Naive thymus-derived CD8-positive, alpha-beta T cell (primary cell): ENCODE data around the gene MAPK13. TPM values are rescaled to one million over a fixed set of nuclear protein-coding genes. Genes with fewer than 3 reads are reported as not detected.
A peak's percentile ranks its signal among the peaks of the same experiment; 100 is the strongest.

Experiments used
- ATAC-seq, 2 donors: fragments of 150-1000 bp; cut with Tn5 transposase in 1 of 2; sonication (Bioruptor Pico), chemical (Tn5 transposase) in 1 of 2; 1 replicate in 1 of 2; 2 replicates in 1 of 2; pipeline ENCODE4 v1.10.0; 2021; ENCODE audit warnings: mild to moderate bottlenecking in 2 of 2, moderate library complexity in 2 of 2
- POLR2A ChIA-PET: fragments of 350-600 bp; sonication (Branson Sonifier 250); formaldehyde crosslinking; loops from one replicate; lab custom pipeline; 2021; ENCODE audit warnings: antibody characterized with exemption; lab: Charles Lee
- DNase-seq, 10 donors: peaks; one replicate each; pipeline versions ENCODE4 v3.0.0 to v3.0.0-alpha.2; 2020 to 2022
- H3K27ac Mint-ChIP-seq, 10 donors: one replicate each; pipeline ENCODE4 v1.8.0; 2020 to 2022; ENCODE audit warnings: mild to moderate bottlenecking in 10 of 10, mixed read lengths in 10 of 10, moderate library complexity in 4 of 10, inconsistent platforms in 1 of 10
- H3K27me3 Mint-ChIP-seq, 5 donors: one replicate each; pipeline ENCODE4 v1.8.0; 2021 to 2022; ENCODE audit warnings: mixed read lengths in 5 of 5
- H3K36me3 Mint-ChIP-seq, 3 donors: one replicate each; pipeline ENCODE4 v1.8.0; 2020 to 2022; ENCODE audit warnings: mixed read lengths in 3 of 3, mild to moderate bottlenecking in 2 of 3, inconsistent platforms in 1 of 3
- H3K4me1 Mint-ChIP-seq, 4 donors: one replicate each; pipeline ENCODE4 v1.8.0; 2021 to 2022; ENCODE audit warnings: mixed read lengths in 4 of 4
- H3K4me3 Mint-ChIP-seq, 10 donors: one replicate each; pipeline ENCODE4 v1.8.0; 2020 to 2022; ENCODE audit warnings: mild to moderate bottlenecking in 10 of 10, mixed read lengths in 10 of 10, moderate library complexity in 6 of 10, inconsistent platforms in 1 of 10
- H3K9me3 Mint-ChIP-seq, 9 donors: one replicate each; pipeline ENCODE4 v1.8.0; 2020 to 2022; ENCODE audit warnings: mixed read lengths in 9 of 9, mild to moderate bottlenecking in 3 of 9, inconsistent platforms in 1 of 9, moderate library complexity in 1 of 9
- polyA plus RNA-seq, 3 donors: library from polyadenylated mRNA; unstranded; fragments of 300-500 nt; fragmentation: Illumina TruSeq; gene quantifications; one replicate each; pipeline ENCODE4 v1.2.3, GENCODE V29; 2021
- total RNA-seq, 8 experiments: library from RNA in 2 of 8; stranded (reverse) in 2 of 8; gene quantifications; one replicate each; pipeline ENCODE4 v1.2.3 and lab custom pipeline; 2021 to 2026

The MAPK13 gene
- total and polyA plus RNA-seq, 5 experiments from 2014 or later, result 35.2 to 41.8 (median 37.1) TPM

DNA sequence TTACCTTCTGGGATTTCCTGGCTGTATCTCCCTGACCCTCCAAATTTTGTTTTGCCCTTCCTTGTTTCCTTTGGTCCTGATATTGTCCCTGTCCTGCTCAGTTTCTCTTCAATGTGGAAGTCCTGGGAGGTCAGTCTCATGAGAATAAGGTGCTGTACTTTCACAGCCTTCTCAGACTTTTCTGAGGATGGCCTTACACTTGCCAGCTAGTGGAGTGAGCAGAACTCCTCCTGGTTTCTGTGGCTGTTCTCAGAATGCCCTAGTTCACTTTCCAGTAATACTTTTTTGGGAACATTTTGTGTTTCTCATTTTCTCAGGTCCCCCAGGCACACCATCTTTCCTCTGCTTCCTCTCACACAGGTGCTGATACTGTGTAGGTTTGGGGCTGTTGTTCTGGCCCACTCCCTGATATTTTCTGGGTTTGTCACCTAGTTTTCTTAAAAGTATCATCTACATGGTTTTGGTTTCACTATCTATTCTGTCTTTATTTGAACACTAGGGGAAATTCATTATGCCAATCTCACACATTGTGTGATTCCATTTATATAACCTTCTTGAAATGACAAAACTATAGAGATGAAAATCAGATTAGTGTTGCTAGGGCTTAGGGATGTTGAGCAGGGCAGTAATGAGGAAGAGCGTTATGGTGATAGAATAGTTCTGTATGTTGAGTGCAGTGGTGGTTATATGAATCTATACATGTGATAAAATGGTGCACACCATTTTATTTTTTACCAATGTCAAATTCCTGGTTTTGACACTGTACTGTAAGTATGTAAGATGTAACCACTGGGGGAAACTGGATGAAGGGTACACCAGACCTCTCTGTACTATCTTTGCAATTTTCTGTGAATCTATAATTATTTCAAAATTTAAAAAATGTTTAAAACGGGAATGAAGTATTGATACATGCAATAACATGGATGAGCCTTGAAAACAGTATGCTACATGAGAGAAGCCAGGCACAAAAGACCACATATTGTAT is 39.0 kb downstream of the MAPK13 start:
- POLR2A ChIA-PET, result no interaction called here
- Mint-ChIP-seq H3K9me3 (peaks cover 0 to 2% (median 0%) of the 10 kb centered on the region in 9 donors), H3K4me3 (peak overlapping the region in 1 of 10 donors; percentile 15), H3K27ac (peak overlapping the region in 5 of 10 donors; percentile 1 to 66 (median 49)), H3K36me3 (peaks cover 0 to 7% (median 3%) of the 10 kb centered on the region in 3 donors), H3K4me1 (peaks cover 0 to 19% (median 10%) of the 10 kb centered on the region in 4 donors), H3K27me3 (no peaks in the 10 kb centered on the region)
- DNase-seq (peak in 1 of 10 donors; percentile 4), ATAC-seq (no peak)

DNA sequence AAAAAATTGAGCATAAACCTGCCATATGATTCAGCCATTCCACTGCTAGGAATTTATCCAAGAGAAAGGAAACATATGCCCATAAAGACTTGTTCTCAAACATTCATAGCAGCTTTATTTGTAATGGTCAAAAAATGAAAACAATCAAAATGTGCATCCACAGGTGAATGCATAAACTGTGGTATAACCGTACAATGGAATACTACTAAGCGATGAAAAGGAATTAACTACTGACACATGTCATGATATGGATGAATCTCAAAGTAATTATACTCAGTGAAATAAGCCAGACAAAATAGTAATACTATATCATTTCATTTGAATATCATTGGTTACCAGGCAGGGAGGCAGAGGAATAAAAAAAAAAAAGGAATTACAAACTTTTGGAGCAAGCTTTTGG is 40.4 kb downstream of the MAPK13 start:
- Mint-ChIP-seq H3K4me1 (peaks cover 0 to 19% (median 10%) of the 10 kb centered on the region in 4 donors), H3K27ac (no peak overlapping the region), H3K36me3 (peaks cover 0 to 9% (median 3%) of the 10 kb centered on the region in 3 donors), H3K27me3 (no peaks in the 10 kb centered on the region), H3K9me3 (peaks cover 0 to 3% (median 0%) of the 10 kb centered on the region in 9 donors), H3K4me3 (no peak overlapping the region)
- DNase-seq, result no peak
- no peak for ATAC-seq
- POLR2A ChIA-PET, result interaction anchor here (1.3 kb wide), 1 partner anchor 40 kb away, joined by 4 read pairs; no protein-coding TSS in a partner anchor

DNA sequence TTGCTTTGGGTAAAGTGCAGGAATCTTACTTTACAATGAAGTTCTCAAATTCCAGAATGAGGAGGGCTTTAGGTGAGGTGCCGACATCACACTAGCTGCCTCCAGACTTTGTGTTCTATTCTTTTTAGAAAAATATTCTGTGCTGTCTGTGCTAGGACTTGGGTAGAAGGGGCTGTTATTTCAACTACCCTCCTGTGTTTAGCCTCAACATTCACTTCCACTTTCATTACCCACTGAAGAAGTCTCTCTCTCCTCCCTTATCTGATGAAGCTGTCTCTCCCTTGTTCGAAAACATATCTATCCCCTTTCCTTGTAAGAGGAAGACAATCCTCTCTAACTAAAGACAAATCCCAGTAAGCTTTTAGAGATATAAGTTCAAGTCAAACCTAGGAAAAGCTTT is 41.3 kb downstream of the MAPK13 start:
- Mint-ChIP-seq H3K9me3 (peaks cover 0 to 3% (median 0%) of the 10 kb centered on the region in 9 donors), H3K27ac (peak overlapping the region in 1 of 10 donors; percentile 28), H3K36me3 (peaks cover under 1 to 12% (median 3%) of the 10 kb centered on the region in 3 donors), H3K4me1 (peaks cover 0 to 19% (median 10%) of the 10 kb centered on the region in 4 donors), H3K27me3 (no peaks in the 10 kb centered on the region), H3K4me3 (no peak overlapping the region)
- POLR2A ChIA-PET, result interaction anchor here (1.3 kb wide), 1 partner anchor 40 kb away, joined by 4 read pairs; no protein-coding TSS in a partner anchor
- no peak for ATAC-seq
- DNase-seq, result no peak

DNA sequence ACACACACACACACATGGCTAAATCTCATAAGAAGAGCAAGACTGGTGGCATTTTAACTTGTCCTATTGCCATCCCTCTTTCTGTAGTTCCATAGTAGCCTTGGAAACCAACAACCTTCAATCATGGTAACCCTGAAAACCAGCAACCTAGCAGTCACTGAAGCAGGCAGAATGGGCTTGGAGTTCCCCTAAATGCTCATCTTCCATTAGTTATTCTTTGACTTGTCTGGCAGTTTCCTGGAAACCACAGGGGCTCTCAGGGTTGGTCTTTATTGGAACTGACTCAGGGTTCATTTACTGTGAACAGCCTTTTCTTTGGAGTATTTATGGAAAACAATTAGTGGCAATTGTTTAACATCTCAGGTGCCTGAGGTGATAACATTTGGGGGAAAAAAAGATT is 46.9 kb downstream of the MAPK13 start:
- Mint-ChIP-seq H3K27ac (no peak overlapping the region), H3K4me1 (no peaks in the 10 kb centered on the region)
- POLR2A ChIA-PET, result no interaction called here

DNA sequence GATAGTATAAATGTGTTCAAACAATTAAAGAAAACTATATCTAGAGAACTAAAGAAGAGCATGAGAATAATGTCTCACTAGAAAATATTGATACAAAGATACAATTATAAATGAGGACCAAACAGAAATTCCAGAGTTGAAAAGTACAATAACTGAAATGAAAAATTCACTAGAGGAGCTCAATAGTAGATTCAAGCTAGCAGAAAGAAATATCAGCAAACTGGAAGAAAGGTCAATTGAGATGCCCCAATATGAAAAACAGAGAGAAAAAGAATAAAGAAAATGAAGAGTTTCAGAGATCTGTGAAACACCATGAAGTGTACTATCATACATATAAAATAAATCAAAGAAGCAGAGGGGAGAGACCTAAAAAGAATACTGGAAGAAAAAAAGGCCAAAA is 48.2 kb downstream of the MAPK13 start:
- Mint-ChIP-seq H3K9me3 (peaks cover 4 to 41% (median 26%) of the 10 kb centered on the region in 9 donors), H3K27me3 (no peaks in the 10 kb centered on the region), H3K36me3 (peaks cover 21 to 56% (median 37%) of the 10 kb centered on the region in 3 donors), H3K4me3 (no peak overlapping the region), H3K27ac (no peak overlapping the region), H3K4me1 (no peaks in the 10 kb centered on the region)
- POLR2A ChIA-PET, result interaction anchor here (0.6 kb wide), 2 partner anchors 10 to 365 kb away, joined by 3 to 4 read pairs; no protein-coding TSS in a partner anchor
- DNase-seq (no peak), ATAC-seq (no peak)

More for the DNA sequence above, 46.9 kb downstream of the MAPK13 start:
- no peak overlapping the region for H3K4me3 Mint-ChIP-seq
- H3K9me3 Mint-ChIP-seq, result peaks cover 4 to 33% (median 15%) of the 10 kb centered on the region in 9 donors
- no peaks in the 10 kb centered on the region for H3K27me3 Mint-ChIP-seq
- H3K36me3 Mint-ChIP-seq, result peaks cover 24 to 44% (median 25%) of the 10 kb centered on the region in 3 donors
- ATAC-seq (no peak), DNase-seq (no peak)

DNA sequence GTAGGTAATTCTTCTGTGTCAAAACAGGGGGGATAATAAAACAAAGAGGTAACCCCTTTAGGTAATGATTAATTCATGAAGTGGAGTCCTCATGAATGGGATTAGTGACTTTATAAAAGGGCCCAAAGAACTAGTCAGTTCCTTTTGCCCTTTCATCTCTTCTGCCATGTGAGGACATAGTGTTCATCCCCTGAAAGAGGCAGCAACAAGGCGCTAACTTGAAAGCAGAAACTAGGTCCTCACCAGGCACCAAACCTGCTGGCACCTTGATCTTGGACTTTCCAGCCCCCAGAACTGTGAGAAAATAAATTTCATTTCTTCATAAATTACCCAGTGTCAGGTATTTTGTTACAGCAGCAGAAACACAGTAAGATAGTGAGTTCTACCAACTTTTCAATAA is 49.8 kb downstream of the MAPK13 start:
- H3K4me1 Mint-ChIP-seq, result no peaks in the 10 kb centered on the region
- DNase-seq, result no peak
- no peak overlapping the region for H3K27ac Mint-ChIP-seq
- POLR2A ChIA-PET, result no interaction called here
- no peak for ATAC-seq
- H3K9me3 Mint-ChIP-seq, result peaks cover 4 to 41% (median 26%) of the 10 kb centered on the region in 9 donors
- H3K4me3 Mint-ChIP-seq, result no peak overlapping the region
- H3K36me3 Mint-ChIP-seq, result peaks cover 21 to 54% (median 37%) of the 10 kb centered on the region in 3 donors
- no peaks in the 10 kb centered on the region for H3K27me3 Mint-ChIP-seq

DNA sequence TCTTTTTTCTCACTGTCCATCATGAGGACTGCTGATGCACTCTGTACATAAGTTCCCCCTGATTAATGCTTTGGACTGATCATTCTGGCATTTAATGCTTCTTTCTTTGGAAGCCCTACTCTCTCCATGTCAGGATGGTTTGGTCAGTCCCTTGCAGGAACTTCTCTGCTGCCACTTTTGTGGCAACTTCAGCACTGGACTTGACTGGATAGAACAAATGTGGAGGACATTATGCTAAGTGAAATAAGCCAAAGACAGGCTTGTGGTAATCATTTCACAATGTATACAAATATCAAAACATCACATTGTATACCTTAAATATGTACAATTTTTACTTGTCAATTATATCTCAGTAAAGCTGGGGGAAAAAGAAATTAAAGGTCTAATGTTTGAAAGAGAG is 54.0 kb downstream of the MAPK13 start:
- DNase-seq (no peak), ATAC-seq (no peak)
- H3K9me3 Mint-ChIP-seq, result peaks cover 0 to 23% (median 12%) of the 10 kb centered on the region in 9 donors
- peaks cover under 1 to 23% (median 16%) of the 10 kb centered on the region in 3 donors for H3K36me3 Mint-ChIP-seq
- H3K27me3 Mint-ChIP-seq, result no peaks in the 10 kb centered on the region
- no peaks in the 10 kb centered on the region for H3K4me1 Mint-ChIP-seq
- no peak overlapping the region for H3K4me3 Mint-ChIP-seq
- H3K27ac Mint-ChIP-seq, result peak overlapping the region in 1 of 10 donors; percentile 16
- POLR2A ChIA-PET, result interaction anchor here (0.7 kb wide), 1 partner anchor 156 kb away, joined by 3 read pairs; no protein-coding TSS in a partner anchor

DNA sequence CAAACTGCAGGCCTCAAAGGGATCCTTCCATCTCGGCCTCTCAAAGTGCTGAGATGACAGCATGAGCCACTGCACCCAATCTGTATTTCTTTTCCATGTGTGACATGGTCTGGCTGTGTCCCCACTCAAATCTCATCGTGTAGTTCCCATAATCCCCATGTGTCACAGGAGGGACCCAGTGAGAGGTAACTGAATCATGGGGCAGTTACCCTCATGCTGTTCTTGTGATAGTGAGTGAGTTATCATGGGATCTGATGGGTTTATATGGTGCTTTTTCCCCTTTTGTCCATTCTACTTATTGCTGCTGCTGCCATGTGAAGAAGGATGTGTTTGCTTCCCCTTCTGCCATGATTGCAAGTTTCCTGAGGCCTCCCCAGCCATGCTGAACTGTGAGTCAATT is 55.9 kb downstream of the MAPK13 start:
- ATAC-seq (no peak), DNase-seq (no peak)
- POLR2A ChIA-PET, result no interaction called here
- Mint-ChIP-seq H3K4me1 (no peaks in the 10 kb centered on the region), H3K36me3 (peaks cover 0 to 14% (median 12%) of the 10 kb centered on the region in 3 donors), H3K27ac (no peak overlapping the region), H3K4me3 (no peak overlapping the region), H3K27me3 (no peaks in the 10 kb centered on the region), H3K9me3 (peaks cover 0 to 14% (median 5%) of the 10 kb centered on the region in 9 donors)

DNA sequence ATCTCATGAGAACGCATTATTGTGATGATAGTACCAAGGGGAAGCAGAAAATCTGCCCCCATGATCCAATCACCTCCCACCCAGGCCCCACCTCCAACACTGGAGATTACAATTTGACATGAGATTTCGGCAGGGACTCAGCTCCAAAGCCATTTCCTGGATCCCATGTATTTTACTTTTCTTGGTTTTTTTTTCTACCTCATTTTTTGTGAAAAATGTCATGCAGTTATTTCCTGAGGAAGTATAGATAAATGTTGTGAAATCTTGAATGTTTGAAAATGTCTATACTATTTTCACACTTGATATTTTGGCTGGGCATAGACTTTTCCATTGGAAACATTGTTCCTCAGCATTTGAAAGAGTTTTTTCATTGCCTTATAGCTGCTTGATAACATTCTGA is 57.1 kb downstream of the MAPK13 start:
- Mint-ChIP-seq H3K36me3 (peaks cover 0 to 11% (median 10%) of the 10 kb centered on the region in 3 donors), H3K4me1 (peaks cover 0 to 2% (median 0%) of the 10 kb centered on the region in 4 donors), H3K9me3 (peaks cover 0 to 10% (median 4%) of the 10 kb centered on the region in 9 donors), H3K4me3 (no peak overlapping the region), H3K27me3 (no peaks in the 10 kb centered on the region), H3K27ac (peak overlapping the region in 1 of 10 donors; percentile 38)
- ATAC-seq (no peak), DNase-seq (no peak)
- POLR2A ChIA-PET, result no interaction called here

Other genes with a start within 250 kb of the MAPK13 start
- gene SRPK1, start 209.4 kb upstream of the MAPK13 start, total RNA-seq, result 10 to 100 TPM; 48.0 to 53.4 TPM
- 10 to 100 TPM; 28.2 to 40.8 (median 40.3) TPM for gene SRPK1, start 209.4 kb upstream of the MAPK13 start, polyA plus RNA-seq
- gene SLC26A8, start 105.9 kb upstream of the MAPK13 start, total RNA-seq, result not detected
- gene SLC26A8, start 105.9 kb upstream of the MAPK13 start, polyA plus RNA-seq, result not detected
- 10 to 100 TPM; 51.5 to 56.5 TPM for gene MAPK14, start 102.7 kb upstream of the MAPK13 start, total RNA-seq
- 10 to 100 TPM; 38.1 to 52.9 (median 39.6) TPM for gene MAPK14, start 102.7 kb upstream of the MAPK13 start, polyA plus RNA-seq
- 10 to 100 TPM; 35.9 to 38.6 TPM for gene BRPF3, start 66.2 kb downstream of the MAPK13 start, total RNA-seq
- 1 to 10 TPM; 3.5 to 8.4 (median 3.9) TPM for gene BRPF3, start 66.2 kb downstream of the MAPK13 start, polyA plus RNA-seq
- gene PNPLA1, start 139.5 kb downstream of the MAPK13 start, total RNA-seq, result not detected
- not detected for gene PNPLA1, start 139.5 kb downstream of the MAPK13 start, polyA plus RNA-seq
- gene BNIP5, start 206.4 kb downstream of the MAPK13 start, total RNA-seq, result not detected
- not detected for gene BNIP5, start 206.4 kb downstream of the MAPK13 start, polyA plus RNA-seq